GM12875 (cell line): ENCODE results near the gene TBC1D22A.

Experiments used
- H3K4me3 ChIP-seq: one replicate; pipeline ENCODE4 v1.5.1; 2011; ENCODE audit warnings: low read depth, low read length, control low read depth
- TF ChIP-seq, protein P1 (sequence below): IDR thresholded peaks from 2 replicates; pipeline ENCODE4 v1.5.1; 2011; ENCODE audit warnings: low read depth, mild to moderate bottlenecking, control low read depth, inconsistent platforms, low read length, moderate library complexity, borderline replicate concordance; ENCODE audit not compliant: insufficient read depth

The TBC1D22A gene

DNA sequence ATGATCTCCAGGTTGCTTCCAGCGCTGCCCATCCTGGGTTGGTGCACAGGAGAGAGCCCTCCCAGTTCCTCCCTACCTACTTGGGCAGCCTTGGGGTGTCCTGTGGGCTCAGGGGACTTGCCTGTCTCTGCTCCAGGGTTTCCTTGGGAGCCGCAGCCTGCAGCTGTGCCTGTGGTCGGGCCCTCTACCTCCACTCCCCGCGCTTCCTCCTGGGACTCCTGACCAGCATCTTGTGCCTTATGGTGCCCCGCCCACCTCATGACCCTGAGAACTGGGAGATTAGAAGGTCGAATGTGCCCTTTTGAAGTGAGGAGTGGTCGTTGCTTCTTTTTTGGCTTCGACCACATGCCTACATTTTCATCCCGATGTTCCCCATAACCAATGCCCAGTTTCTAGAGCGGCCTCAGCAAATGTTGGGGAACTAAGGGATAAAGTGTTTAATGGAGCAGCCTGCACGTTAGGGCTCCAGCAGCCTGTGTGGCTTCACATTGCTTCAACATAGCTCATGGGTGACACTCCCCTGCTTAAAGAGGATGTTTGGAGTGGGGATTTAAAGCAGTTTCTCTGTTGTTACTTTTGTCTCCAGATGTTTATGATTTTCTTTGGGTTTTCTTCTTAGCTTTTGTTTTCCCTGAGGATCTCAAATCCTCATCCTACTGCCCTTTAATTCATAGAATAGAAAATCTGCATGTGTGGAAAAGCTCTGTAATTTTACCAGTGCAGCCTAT lies 248.8 kb downstream of the TBC1D22A start:
- no peak overlapping the region for H3K4me3 ChIP-seq
- TF ChIP-seq, protein P1, sequence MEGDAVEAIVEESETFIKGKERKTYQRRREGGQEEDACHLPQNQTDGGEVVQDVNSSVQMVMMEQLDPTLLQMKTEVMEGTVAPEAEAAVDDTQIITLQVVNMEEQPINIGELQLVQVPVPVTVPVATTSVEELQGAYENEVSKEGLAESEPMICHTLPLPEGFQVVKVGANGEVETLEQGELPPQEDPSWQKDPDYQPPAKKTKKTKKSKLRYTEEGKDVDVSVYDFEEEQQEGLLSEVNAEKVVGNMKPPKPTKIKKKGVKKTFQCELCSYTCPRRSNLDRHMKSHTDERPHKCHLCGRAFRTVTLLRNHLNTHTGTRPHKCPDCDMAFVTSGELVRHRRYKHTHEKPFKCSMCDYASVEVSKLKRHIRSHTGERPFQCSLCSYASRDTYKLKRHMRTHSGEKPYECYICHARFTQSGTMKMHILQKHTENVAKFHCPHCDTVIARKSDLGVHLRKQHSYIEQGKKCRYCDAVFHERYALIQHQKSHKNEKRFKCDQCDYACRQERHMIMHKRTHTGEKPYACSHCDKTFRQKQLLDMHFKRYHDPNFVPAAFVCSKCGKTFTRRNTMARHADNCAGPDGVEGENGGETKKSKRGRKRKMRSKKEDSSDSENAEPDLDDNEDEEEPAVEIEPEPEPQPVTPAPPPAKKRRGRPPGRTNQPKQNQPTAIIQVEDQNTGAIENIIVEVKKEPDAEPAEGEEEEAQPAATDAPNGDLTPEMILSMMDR = no peak

DNA sequence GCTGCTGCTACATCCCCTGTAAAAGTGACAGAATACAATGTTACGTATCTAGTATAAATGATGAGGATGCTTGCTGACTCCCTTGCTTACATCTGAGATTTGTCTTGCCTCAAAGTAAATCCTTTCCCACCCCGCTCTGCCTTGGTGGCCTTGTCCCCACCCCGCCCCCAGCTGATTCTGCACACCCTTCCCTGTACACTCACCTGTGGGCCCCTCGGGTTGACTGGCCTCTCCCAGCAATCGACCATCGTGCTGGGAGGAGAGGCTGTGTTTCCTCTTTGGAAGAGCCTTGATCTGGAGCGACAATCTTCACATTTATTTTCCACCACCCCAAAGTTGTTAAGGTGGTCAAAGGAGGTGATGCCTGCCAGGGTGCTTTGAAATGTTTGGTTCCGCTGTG lies 249.4 kb downstream of the TBC1D22A start:
- TF ChIP-seq, protein P1 = no peak
- H3K4me3 ChIP-seq = no peak overlapping the region

DNA sequence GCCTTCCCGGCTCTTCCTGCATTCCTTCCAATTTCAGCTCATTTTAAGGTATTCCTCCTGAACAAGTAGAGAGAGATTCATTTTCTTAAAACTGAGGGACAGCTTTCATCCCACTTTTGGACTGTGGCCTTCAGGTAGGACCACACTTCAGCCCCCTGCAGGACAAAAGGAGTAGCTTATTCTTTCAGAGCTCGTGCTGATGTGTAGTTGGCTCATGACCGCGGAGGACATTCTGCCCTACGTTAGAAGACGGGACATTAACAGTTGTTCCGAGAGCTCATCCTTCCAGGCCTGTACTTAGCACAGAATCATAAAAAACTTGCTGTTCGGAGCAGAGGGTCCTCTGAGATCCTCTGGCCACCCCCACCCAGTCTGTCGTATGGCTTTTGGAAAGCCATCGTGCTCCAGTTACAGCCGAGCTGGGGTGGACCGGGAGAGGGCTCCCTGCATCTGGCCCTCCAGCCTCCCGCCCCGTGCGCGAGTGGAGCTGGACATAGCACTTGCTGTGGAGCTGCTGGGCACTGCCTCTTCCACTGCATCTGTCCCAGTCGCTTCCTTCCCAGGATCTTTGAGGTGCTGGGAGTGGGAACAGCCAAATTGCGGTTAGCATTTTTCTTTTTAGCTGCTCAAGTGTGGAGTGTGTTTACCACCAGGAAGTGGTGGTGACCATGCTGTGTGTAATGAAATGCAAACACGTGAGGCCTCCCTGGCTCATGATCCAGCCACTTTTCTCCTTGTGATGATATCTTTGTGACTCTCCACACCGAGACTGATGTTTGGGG lies 250.3 kb downstream of the TBC1D22A start:
- H3K4me3 ChIP-seq = no peak overlapping the region
- TF ChIP-seq, protein P1 = no peak

DNA sequence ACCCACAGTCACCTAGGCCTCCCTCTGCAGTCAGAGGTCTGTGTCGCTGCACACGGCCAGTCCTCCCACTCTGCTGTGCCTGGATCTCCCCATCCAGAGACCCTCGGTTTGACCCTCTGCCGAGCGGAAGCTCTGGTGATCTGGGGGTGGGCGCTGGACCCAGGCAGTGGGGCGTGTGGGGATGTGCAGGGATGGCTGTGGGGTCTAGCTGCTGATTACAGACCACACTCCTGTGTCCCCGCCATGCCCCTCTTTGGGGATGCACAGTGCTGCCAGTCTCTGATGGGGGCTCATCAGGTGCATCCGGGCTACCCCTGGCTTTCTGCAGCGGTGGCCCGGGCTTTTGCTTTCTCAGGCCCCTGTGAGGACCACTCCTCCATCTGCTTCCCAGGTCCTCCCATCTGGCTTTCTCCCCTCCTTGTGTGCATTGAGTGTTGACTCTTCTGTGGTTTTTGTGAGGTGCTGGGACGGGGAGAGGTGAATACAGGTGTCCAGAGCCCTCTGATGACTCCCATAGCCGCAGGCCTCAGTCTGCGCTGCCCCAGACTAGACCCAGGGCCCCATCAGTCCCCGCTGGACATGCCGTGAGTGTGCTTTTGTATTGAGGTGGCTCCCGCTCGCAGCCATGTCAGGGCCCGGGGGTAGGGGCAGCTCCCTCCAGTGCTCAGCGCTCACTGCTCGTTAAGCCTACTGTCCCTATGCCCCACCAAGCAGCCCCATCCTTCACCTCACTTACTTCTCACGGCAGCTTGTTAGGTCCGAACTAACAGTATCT lies 251.6 kb downstream of the TBC1D22A start:
- H3K4me3 ChIP-seq = no peak overlapping the region
- TF ChIP-seq, protein P1 = no peak

DNA sequence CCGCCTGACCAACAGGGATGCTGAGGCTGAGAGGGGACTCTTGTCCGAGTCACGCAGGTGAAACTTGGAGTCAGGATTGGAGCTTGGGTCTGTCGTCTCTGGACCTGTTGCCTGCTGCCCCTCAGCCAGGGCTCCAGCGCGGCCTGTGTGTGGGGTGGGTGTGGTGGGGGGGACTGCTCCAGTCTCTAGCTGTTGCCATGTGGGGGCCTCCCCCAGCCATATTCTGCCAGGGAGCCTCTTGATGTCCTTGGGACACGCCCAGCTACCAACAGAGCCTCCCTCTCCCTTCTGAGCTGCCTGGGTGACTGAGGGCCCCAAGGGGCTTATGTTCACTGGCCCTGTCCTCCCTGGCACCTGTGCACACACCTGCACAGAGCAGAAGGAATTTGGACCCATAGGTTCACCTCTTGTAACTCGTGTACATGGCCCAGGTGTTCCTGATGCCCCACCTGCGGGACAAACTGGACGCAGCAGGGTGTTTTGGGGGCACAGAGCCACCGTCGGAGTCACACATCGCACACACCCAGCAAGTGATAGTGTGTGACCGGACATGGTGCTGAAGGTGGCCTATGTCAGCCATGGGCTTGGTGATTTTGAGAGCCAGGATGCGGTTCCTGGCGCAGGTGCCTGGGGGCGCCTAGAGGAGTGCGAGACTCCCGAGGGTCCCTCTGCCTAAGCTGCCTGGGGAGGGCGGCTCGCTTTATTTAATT lies 252.3 kb downstream of the TBC1D22A start:
- TF ChIP-seq, protein P1 = no peak
- H3K4me3 ChIP-seq = no peak overlapping the region

DNA sequence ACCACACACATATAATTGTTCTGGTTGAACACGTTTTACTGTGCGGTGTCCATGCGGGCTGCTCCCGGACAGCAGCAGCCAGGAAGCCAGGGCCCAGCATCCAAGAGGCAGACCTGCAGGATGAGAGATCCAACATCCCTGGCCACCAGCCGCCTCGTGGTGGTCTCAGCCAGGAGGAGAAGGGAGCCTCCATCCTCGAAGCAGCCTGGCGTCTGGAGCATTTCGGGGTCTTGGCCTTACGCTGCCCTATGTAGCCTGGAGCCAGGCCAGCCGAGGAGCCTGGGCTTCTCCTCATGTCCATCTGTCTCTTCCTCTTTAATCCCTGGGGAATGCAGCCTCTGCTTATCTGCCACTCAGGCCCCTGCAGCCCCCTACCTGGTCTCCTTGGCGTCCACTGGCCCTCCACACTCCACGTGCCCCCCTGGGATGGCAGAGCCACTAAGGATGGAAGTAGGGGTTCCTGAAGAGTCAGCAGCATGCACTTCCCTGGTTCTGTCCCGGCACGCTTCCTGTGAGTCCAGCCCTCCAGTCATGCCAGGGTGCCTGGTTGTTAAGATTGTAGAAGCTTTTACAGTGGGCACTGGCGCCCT lies 253.2 kb downstream of the TBC1D22A start:
- TF ChIP-seq, protein P1 = no peak
- H3K4me3 ChIP-seq = no peak overlapping the region
